HepG2 (cell line): ENCODE data around the gene MBD5. TPM values are rescaled to one million over a fixed set of nuclear protein-coding genes. Genes with fewer than 3 reads are reported as not detected.

ENCODE experiments used
- BCL6 ChIP-seq: IDR thresholded peaks from 2 replicates; pipeline ENCODE4 v1.6.1; 2016; ENCODE audit warnings: missing genetic modification reagents, missing compliant biosample characterization
- CHD4 ChIP-seq: fragments of 200-600 bp; sonication (generic); IDR thresholded peaks from 2 replicates; pipeline ENCODE4 v1.7.0; 2017; ENCODE audit warnings: mild to moderate bottlenecking, low read length, borderline replicate concordance
- CREM ChIP-seq, 2 experiments: sonication (generic) in 1 of 2; formaldehyde crosslinking in 1 of 2; IDR thresholded peaks; 2 replicates each; pipeline versions ENCODE4 v1.4.0 to v1.6.1; 2016 to 2020; ENCODE audit warnings: antibody characterized with exemption in 1 of 2, mild to moderate bottlenecking in 1 of 2, missing genetic modification reagents in 1 of 2
- DPF2 ChIP-seq: sonication (generic); formaldehyde crosslinking; IDR thresholded peaks from 2 replicates; pipeline ENCODE4 v1.4.0; 2020; ENCODE audit warnings: mild to moderate bottlenecking, low read depth, missing genetic modification reagents, borderline replicate concordance
- IRF2 ChIP-seq: IDR thresholded peaks from 2 replicates; pipeline ENCODE4 v1.6.1; 2018; ENCODE audit warnings: missing genetic modification reagents, missing compliant biosample characterization
- MYNN ChIP-seq: sonication (generic); formaldehyde crosslinking; IDR thresholded peaks from 2 replicates; pipeline ENCODE4 v1.4.0; 2020; ENCODE audit warnings: mild to moderate bottlenecking, low read depth, missing genetic modification reagents
- NCOR1 ChIP-seq: fragments of 200-600 bp; sonication (generic); IDR thresholded peaks from 2 replicates; pipeline ENCODE4 v1.7.0; 2017; ENCODE audit warnings: antibody characterized with exemption, low read length, borderline replicate concordance
- NR2F1 ChIP-seq, 2 experiments: fragments of 450-650 bp in 1 of 2; formaldehyde crosslinking in 1 of 2; IDR thresholded peaks; 2 replicates each; pipeline versions ENCODE4 v1.5.0 to v1.6.1; 2016 to 2020; ENCODE audit warnings: mild to moderate bottlenecking in 1 of 2, missing compliant biosample characterization in 1 of 2, missing genetic modification reagents in 1 of 2, moderate library complexity in 1 of 2
- NR2F2 ChIP-seq: IDR thresholded peaks from 2 replicates; pipeline ENCODE4 v1.6.1; 2012; ENCODE audit warnings: low read depth, inconsistent platforms, borderline replicate concordance
- PBX2 ChIP-seq: IDR thresholded peaks from 2 replicates; pipeline ENCODE4 v1.6.1; 2016; ENCODE audit warnings: control low read depth
- RAD21 ChIP-seq: fragments of 450-650 bp; formaldehyde crosslinking; IDR thresholded peaks from 2 replicates; pipeline ENCODE4 v1.5.0; 2020; ENCODE audit warnings: mild to moderate bottlenecking
- RFX3 ChIP-seq: IDR thresholded peaks from 2 replicates; pipeline ENCODE4 v1.6.1; 2016; ENCODE audit warnings: missing biosample characterization, missing genetic modification reagents
- SALL1 ChIP-seq: sonication (generic); formaldehyde crosslinking; IDR thresholded peaks from 2 replicates; pipeline ENCODE4 v1.8.0; 2022; ENCODE audit warnings: mild to moderate bottlenecking, missing genetic modification reagents
- SIX1 ChIP-seq: sonication (generic); formaldehyde crosslinking; IDR thresholded peaks from 2 replicates; pipeline ENCODE4 v1.4.0; 2020; ENCODE audit warnings: missing genetic modification reagents, borderline replicate concordance
- SOX5 ChIP-seq: IDR thresholded peaks from 2 replicates; pipeline ENCODE4 v1.6.1; 2016; ENCODE audit warnings: borderline replicate concordance
- SP5 ChIP-seq: IDR thresholded peaks from 2 replicates; pipeline ENCODE4 v1.6.1; 2016; ENCODE audit warnings: low read depth, borderline replicate concordance
- TGIF2 ChIP-seq: IDR thresholded peaks from 2 replicates; pipeline ENCODE4 v1.6.1; 2016; ENCODE audit warnings: control low read depth, missing compliant biosample characterization
- THAP11 ChIP-seq: IDR thresholded peaks from 2 replicates; pipeline ENCODE4 v1.6.1; 2016; ENCODE audit warnings: missing biosample characterization, missing genetic modification reagents
- ZNF205 ChIP-seq: IDR thresholded peaks from 2 replicates; pipeline ENCODE4 v1.6.1; 2018; ENCODE audit warnings: missing biosample characterization, missing genetic modification reagents
- ZNF280D ChIP-seq: sonication (generic); formaldehyde crosslinking; IDR thresholded peaks from 2 replicates; pipeline ENCODE4 v1.5.1; 2020; ENCODE audit warnings: mild to moderate bottlenecking, missing genetic modification reagents
- ZNF282 ChIP-seq: fragments of 450-650 bp; IDR thresholded peaks from 2 replicates; pipeline ENCODE4 v1.6.1; 2018; ENCODE audit not compliant: partially characterized antibody
- ZNF350 ChIP-seq: sonication (generic); formaldehyde crosslinking; IDR thresholded peaks from 2 replicates; pipeline ENCODE4 v1.4.0; 2020; ENCODE audit warnings: mild to moderate bottlenecking, low read depth, missing genetic modification reagents, borderline replicate concordance
- ZNF503 ChIP-seq: sonication (generic); formaldehyde crosslinking; IDR thresholded peaks from 2 replicates; pipeline ENCODE4 v1.4.0; 2020; ENCODE audit warnings: missing genetic modification reagents
- ZNF782 ChIP-seq: sonication (generic); formaldehyde crosslinking; IDR thresholded peaks from 2 replicates; pipeline ENCODE4 v1.4.0; 2020; ENCODE audit warnings: missing genetic modification reagents, mild to moderate bottlenecking, borderline replicate concordance
- ZZZ3 ChIP-seq: sonication (generic); formaldehyde crosslinking; IDR thresholded peaks from 2 replicates; pipeline ENCODE4 v1.4.0; 2020; ENCODE audit warnings: missing genetic modification reagents, mild to moderate bottlenecking, borderline replicate concordance
- polyA plus RNA-seq, 8 experiments: library from polyadenylated mRNA; depleted of rRNA in 3 of 8; stranded (reverse) in 7 of 8; unstranded in 1 of 8; fragments of >200 nt; fragmentation: Illumina TruSeq in 4 of 8; extraction: Trizol in 4 of 8; gene quantifications; 2 replicates each; pipeline versions ENCODE4 v1.2.1 to v1.2.3, GENCODE V29; 2011 to 2016; ENCODE audit warnings: low read depth in 4 of 8, missing spikeins in 1 of 8, mixed read lengths in 1 of 8; ENCODE audit not compliant: insufficient read depth in 1 of 8
- total RNA-seq, 5 experiments: library from RNA; depleted of rRNA; stranded (reverse); fragments of >200 nt; fragmentation: Illumina TruSeq; extraction: Trizol; gene quantifications; 2 replicates each; pipeline ENCODE4 v1.2.3, GENCODE V29; 2016; ENCODE audit warnings: low read depth in 1 of 5

Gene MBD5
- total and polyA plus RNA-seq, 2 of the 13 experiments (the other 11 are each of a cell fraction or from before 2014, with no cell fraction given), result 13.5 to 26.4 TPM

GRCh38 chr2:148410899-148411298, 390.0 kb downstream of the MBD5 start (continued):
- TF ChIP-seq IRF2 (peak; percentile 31; the same call in 1 of the 2 replicates), SP5 (peak; percentile 46; the same call in 1 of the 2 replicates), DPF2 (peak; percentile 77), RFX3 (CRISPR knock-in tag) (0 out of 2 replicates have a peak, but pooled peaks have one; percentile 27), NR2F2 (peak; percentile 51; the same call in 1 of the 2 replicates), SOX5 (CRISPR knock-in tag) (peak; percentile 96), ZNF782 (CRISPR knock-in tag) (peak; percentile 76; the same call in 1 of the 2 replicates), CREM (IDR thresholded peaks at IDR 0.05) (peak; percentile 62; the same call in 1 of the 2 replicates), CREM (CRISPR knock-in tag; IDR thresholded peaks at IDR 0.05) (no peak), SIX1 (peak; percentile 43; the same call in 1 of the 2 replicates), THAP11 (peak; percentile 63; the same call in 1 of the 2 replicates), BCL6 (peak; percentile 84), ZNF282 (no peak), ZNF503 (peak; percentile 63; the same call in 1 of the 2 replicates), NCOR1 (peak; percentile 62; the same call in 1 of the 2 replicates), PBX2 (CRISPR knock-in tag) (no peak), TGIF2 (CRISPR knock-in tag) (peak; percentile 16; the same call in 1 of the 2 replicates), SALL1 (CRISPR knock-in tag) (peak; percentile 62; the same call in 1 of the 2 replicates), MYNN (CRISPR knock-in tag) (no peak), ZZZ3 (no peak), RAD21 (no peak), ZNF280D (CRISPR knock-in tag) (0 out of 2 replicates have a peak, but pooled peaks have one; percentile 29), NR2F1 (CRISPR knock-in tag; IDR thresholded peaks at IDR 0.05) (peak in 1 of 2 experiments; percentile 45; a peak in 2 of 4 replicates), ZNF350 (CRISPR knock-in tag) (no peak), CHD4 (0 out of 2 replicates have a peak, but pooled peaks have one; percentile 35), ZNF205 (CRISPR knock-in tag) (peak; percentile 78; the same call in 1 of the 2 replicates)
